Measurements from ENCODE around the gene ABCD1. TPM values are rescaled to one million over a fixed set of nuclear protein-coding genes. Genes with fewer than 3 reads are reported as not detected.

Gene ABCD1
- polyA plus RNA-seq, 4 donors = 10.1 to 37.3 (median 20.4) TPM

- no peak overlapping the region for H3K4me3 ChIP-seq (ENCODE audit: low read depth in 1 of 3, low read length in 3 of 3)
- no peak for FAIRE-seq
- H3K4me1 ChIP-seq (ENCODE audit: control insufficient read depth in 3 of 3, insufficient read depth in 2 of 3, low read depth in 1 of 3, low read length in 2 of 3) = no peaks in the 10 kb centered on the region
- no peaks in the 10 kb centered on the region for H3K27me3 ChIP-seq (ENCODE audit: control insufficient read depth in 3 of 3, insufficient read depth in 3 of 3, low read length in 3 of 3)
- H3K36me3 ChIP-seq (ENCODE audit: control insufficient read depth in 3 of 3, insufficient read depth in 2 of 3, low read depth in 1 of 3, low read length in 3 of 3) = no peaks in the 10 kb centered on the region
- no peak overlapping the region for H3K27ac ChIP-seq (ENCODE audit: low read depth in 1 of 3, low read length in 2 of 3)
- no peaks in the 10 kb centered on the region for H3K9me3 ChIP-seq (ENCODE audit: control insufficient read depth in 2 of 2, insufficient read depth in 1 of 2, low read depth in 1 of 2, low read length in 1 of 2)
- WGBS, 3 donors = 86 to 96% (median 92%) methylated on average over 10 to 23 of the region's 23 CpGs
- no peak for DNase-seq
These were observed 48.6 kb downstream of the ABCD1 start for GRCh38 chrX:153773218-153773611.

GRCh38 chrX:153773741-153774575, 49.3 kb downstream of the ABCD1 start:
- H3K36me3 ChIP-seq (ENCODE audit: control insufficient read depth in 3 of 3, insufficient read depth in 2 of 3, low read depth in 1 of 3, low read length in 3 of 3) = no peaks in the 10 kb centered on the region
- FAIRE-seq = no peak
- no peaks in the 10 kb centered on the region for H3K27me3 ChIP-seq (ENCODE audit: control insufficient read depth in 3 of 3, insufficient read depth in 3 of 3, low read length in 3 of 3)
- WGBS, 3 donors = 90 to 92% (median 91%) methylated on average over 18 to 48 of the region's 48 CpGs
- H3K4me3 ChIP-seq (ENCODE audit: low read depth in 1 of 3, low read length in 3 of 3) = no peak overlapping the region
- H3K27ac ChIP-seq (ENCODE audit: low read depth in 1 of 3, low read length in 2 of 3) = no peak overlapping the region
- no peaks in the 10 kb centered on the region for H3K9me3 ChIP-seq (ENCODE audit: control insufficient read depth in 2 of 2, insufficient read depth in 1 of 2, low read depth in 1 of 2, low read length in 1 of 2)
- no peak for DNase-seq
- no peaks in the 10 kb centered on the region for H3K4me1 ChIP-seq (ENCODE audit: control insufficient read depth in 3 of 3, insufficient read depth in 2 of 3, low read depth in 1 of 3, low read length in 2 of 3)

DNA sequence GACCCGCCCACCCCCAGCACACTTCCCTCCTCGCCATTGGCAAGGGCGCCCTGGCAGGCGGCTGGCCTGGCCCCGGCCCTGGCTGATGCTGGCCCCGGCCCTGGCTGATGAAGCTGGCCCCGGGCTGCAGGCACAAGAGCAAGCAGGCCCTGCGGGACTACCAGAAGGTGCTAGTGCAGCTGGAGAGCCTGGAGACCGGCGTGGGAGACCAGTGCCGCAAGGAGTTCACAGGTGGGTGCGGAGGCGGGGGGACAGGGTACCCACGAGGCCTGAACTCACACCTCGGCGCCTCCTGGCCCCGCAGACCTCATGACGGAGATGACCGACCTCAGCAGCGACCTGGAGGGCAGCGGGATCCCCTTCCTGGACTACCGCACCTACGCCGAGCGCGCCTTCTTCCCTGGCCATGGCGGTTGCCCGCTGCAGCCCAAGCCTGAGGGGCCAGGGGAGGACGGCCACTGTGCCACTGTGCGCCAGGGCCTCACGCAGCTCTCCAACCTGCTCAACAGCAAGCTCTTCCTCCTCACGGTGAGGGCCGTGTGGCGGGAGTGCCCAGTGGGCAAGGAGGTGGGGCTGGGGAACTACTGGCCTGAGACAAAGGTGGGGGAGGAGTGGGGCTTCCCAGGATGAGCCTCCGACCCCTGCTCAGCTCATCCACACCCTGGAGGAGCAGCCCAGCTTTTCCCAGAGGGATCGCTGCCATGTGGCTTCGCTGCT, 50.1 kb downstream of the ABCD1 start:
- 88 to 90% (median 89%) methylated on average over 13 to 37 of the region's 37 CpGs for WGBS, 3 donors
- FAIRE-seq (no peak), DNase-seq (no peak)
- Histone ChIP-seq H3K27ac (ENCODE audit: low read depth in 1 of 3, low read length in 2 of 3) (no peak overlapping the region), H3K4me3 (ENCODE audit: low read depth in 1 of 3, low read length in 3 of 3) (no peak overlapping the region), H3K36me3 (ENCODE audit: control insufficient read depth in 3 of 3, insufficient read depth in 2 of 3, low read depth in 1 of 3, low read length in 3 of 3) (no peaks in the 10 kb centered on the region), H3K27me3 (ENCODE audit: control insufficient read depth in 3 of 3, insufficient read depth in 3 of 3, low read length in 3 of 3) (no peaks in the 10 kb centered on the region), H3K4me1 (ENCODE audit: control insufficient read depth in 3 of 3, insufficient read depth in 2 of 3, low read depth in 1 of 3, low read length in 2 of 3) (no peaks in the 10 kb centered on the region), H3K9me3 (ENCODE audit: control insufficient read depth in 2 of 2, insufficient read depth in 1 of 2, low read depth in 1 of 2, low read length in 1 of 2) (no peaks in the 10 kb centered on the region)

- DNase-seq (no peak), FAIRE-seq (no peak)
- no peaks in the 10 kb centered on the region for H3K9me3 ChIP-seq (ENCODE audit: control insufficient read depth in 2 of 2, insufficient read depth in 1 of 2, low read depth in 1 of 2, low read length in 1 of 2)
- no peaks in the 10 kb centered on the region for H3K4me1 ChIP-seq (ENCODE audit: control insufficient read depth in 3 of 3, insufficient read depth in 2 of 3, low read depth in 1 of 3, low read length in 2 of 3)
- H3K27ac ChIP-seq (ENCODE audit: low read depth in 1 of 3, low read length in 2 of 3) = no peak overlapping the region
- H3K36me3 ChIP-seq (ENCODE audit: control insufficient read depth in 3 of 3, insufficient read depth in 2 of 3, low read depth in 1 of 3, low read length in 3 of 3) = no peaks in the 10 kb centered on the region
- WGBS, 3 donors = 85 to 88% (median 86%) methylated on average over 25 to 42 of the region's 42 CpGs
- H3K4me3 ChIP-seq (ENCODE audit: low read depth in 1 of 3, low read length in 3 of 3) = no peak overlapping the region
- H3K27me3 ChIP-seq (ENCODE audit: control insufficient read depth in 3 of 3, insufficient read depth in 3 of 3, low read length in 3 of 3) = peaks cover 0 to 3% (median 0%) of the 10 kb centered on the region in 3 donors
These were observed 50.9 kb downstream of the ABCD1 start for GRCh38 chrX:153775293-153776119.

DNA sequence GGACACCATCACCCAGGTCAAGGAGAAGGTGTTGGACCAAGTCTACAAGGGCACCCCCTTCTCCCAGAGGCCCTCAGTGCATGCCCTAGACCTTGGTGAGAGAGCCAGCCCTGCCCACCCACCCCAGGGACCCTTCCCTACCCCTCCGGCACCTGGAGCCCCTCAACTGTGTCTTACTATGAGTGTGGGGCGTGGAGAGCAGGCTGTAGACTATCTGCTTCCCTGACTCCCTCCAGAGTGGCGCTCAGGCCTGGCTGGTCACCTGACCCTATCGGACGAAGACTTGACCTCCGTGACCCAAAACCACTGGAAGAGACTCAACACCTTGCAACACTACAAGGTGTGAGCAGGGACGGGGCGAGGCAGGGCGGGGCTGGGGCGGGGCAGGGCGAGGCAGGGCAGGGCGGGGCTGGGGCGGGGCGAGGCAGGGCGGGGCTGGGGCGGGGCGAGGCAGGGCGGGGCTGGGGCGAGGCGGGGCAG, 51.5 kb downstream of the ABCD1 start:
- H3K4me3 ChIP-seq (ENCODE audit: low read depth in 1 of 3, low read length in 3 of 3) = no peak overlapping the region
- H3K36me3 ChIP-seq (ENCODE audit: control insufficient read depth in 3 of 3, insufficient read depth in 2 of 3, low read depth in 1 of 3, low read length in 3 of 3) = no peaks in the 10 kb centered on the region
- no peak overlapping the region for H3K27ac ChIP-seq (ENCODE audit: low read depth in 1 of 3, low read length in 2 of 3)
- no peaks in the 10 kb centered on the region for H3K4me1 ChIP-seq (ENCODE audit: control insufficient read depth in 3 of 3, insufficient read depth in 2 of 3, low read depth in 1 of 3, low read length in 2 of 3)
- DNase-seq (no peak), FAIRE-seq (no peak)
- no peaks in the 10 kb centered on the region for H3K9me3 ChIP-seq (ENCODE audit: control insufficient read depth in 2 of 2, insufficient read depth in 1 of 2, low read depth in 1 of 2, low read length in 1 of 2)
- peaks cover 0 to 4% (median 0%) of the 10 kb centered on the region in 3 donors for H3K27me3 ChIP-seq (ENCODE audit: control insufficient read depth in 3 of 3, insufficient read depth in 3 of 3, low read length in 3 of 3)
- WGBS, 3 donors = 71 to 96% (median 91%) methylated on average over 4 to 17 of the region's 20 CpGs

DNA sequence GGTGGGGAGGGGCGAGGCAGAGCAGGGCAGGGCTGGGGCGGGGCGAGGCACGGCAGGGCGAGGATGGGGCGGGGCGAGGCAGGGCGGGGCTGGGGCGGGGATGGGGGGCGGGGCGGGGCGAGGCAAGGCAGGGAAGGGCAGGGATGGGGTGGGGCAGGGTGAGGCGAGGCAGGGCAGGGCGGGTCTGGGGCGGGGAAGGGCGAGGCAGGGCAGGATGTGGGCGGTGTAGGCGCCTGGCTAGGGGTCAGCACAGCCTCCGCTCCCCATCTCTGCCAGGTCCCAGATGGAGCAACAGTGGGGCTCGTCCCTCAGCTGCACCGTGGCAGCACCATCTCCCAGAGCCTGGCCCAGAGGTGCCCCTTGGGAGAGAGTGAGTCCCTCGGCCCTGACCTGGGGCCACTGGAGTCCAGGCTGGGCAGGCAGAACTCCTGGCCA, 52.0 kb downstream of the ABCD1 start:
- WGBS, 3 donors = 50 to 75% (median 75%) methylated on average over 1 to 14 of the region's 22 CpGs
- Histone ChIP-seq H3K9me3 (ENCODE audit: control insufficient read depth in 2 of 2, insufficient read depth in 1 of 2, low read depth in 1 of 2, low read length in 1 of 2) (no peaks in the 10 kb centered on the region), H3K4me1 (ENCODE audit: control insufficient read depth in 3 of 3, insufficient read depth in 2 of 3, low read depth in 1 of 3, low read length in 2 of 3) (no peaks in the 10 kb centered on the region), H3K36me3 (ENCODE audit: control insufficient read depth in 3 of 3, insufficient read depth in 2 of 3, low read depth in 1 of 3, low read length in 3 of 3) (no peaks in the 10 kb centered on the region), H3K27me3 (ENCODE audit: control insufficient read depth in 3 of 3, insufficient read depth in 3 of 3, low read length in 3 of 3) (peaks cover 0 to 4% (median 0%) of the 10 kb centered on the region in 3 donors), H3K4me3 (ENCODE audit: low read depth in 1 of 3, low read length in 3 of 3) (no peak overlapping the region), H3K27ac (ENCODE audit: low read depth in 1 of 3, low read length in 2 of 3) (no peak overlapping the region)
- DNase-seq (no peak), FAIRE-seq (no peak)

DNA sequence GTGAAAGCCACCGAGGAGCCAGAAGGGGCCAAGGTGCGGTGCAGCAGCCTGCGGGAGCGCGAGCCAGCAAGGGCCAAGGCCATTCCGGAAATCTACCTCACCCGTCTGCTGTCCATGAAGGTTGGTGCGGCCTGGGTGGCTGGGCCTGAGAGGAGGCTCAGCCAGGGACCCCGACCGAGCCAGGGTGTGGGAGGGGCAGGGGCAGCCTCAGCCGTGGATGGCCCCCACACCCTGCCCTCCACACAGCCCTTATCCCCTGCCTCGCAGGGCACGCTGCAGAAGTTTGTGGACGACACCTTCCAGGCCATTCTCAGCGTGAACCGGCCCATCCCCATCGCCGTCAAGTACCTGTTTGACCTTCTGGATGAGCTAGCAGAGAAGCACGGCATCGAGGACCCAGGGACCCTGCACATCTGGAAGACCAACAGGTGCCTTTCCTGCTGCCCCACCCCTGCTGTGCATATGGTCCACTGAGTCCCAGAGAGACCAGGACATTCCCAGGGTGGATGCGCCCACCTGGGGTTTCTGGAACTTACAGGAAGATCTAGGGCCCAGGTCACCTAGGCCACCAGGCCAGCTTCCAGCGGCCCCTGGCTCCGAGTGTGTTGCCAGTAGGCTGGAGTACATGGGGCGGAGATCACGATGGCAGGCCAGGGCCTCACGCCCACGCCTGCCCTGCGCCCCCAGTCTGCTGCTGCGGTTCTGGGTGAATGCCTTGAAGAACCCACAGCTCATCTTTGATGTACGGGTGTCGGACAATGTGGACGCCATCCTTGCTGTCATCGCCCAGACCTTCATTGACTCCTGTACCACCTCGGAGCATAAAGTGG, 52.8 kb downstream of the ABCD1 start:
- DNase-seq (no peak), FAIRE-seq (no peak)
- Histone ChIP-seq H3K36me3 (ENCODE audit: control insufficient read depth in 3 of 3, insufficient read depth in 2 of 3, low read depth in 1 of 3, low read length in 3 of 3) (no peaks in the 10 kb centered on the region), H3K27ac (ENCODE audit: low read depth in 1 of 3, low read length in 2 of 3) (no peak overlapping the region), H3K4me3 (ENCODE audit: low read depth in 1 of 3, low read length in 3 of 3) (no peak overlapping the region), H3K9me3 (ENCODE audit: control insufficient read depth in 2 of 2, insufficient read depth in 1 of 2, low read depth in 1 of 2, low read length in 1 of 2) (no peaks in the 10 kb centered on the region), H3K4me1 (ENCODE audit: control insufficient read depth in 3 of 3, insufficient read depth in 2 of 3, low read depth in 1 of 3, low read length in 2 of 3) (no peaks in the 10 kb centered on the region), H3K27me3 (ENCODE audit: control insufficient read depth in 3 of 3, insufficient read depth in 3 of 3, low read length in 3 of 3) (peaks cover 0 to 4% (median 0%) of the 10 kb centered on the region in 3 donors)
- 71 to 82% (median 81%) methylated on average over 15 to 34 of the region's 34 CpGs for WGBS, 3 donors
